ENCODE measurements around the gene FNDC11.

GRCh38 chr20:63520934-63521601 lies 32.9 kb upstream of the FNDC11 start:
- TF ChIP-seq POLR2A (IDR thresholded peaks at IDR 0.05) (no peak), EP300 (IDR thresholded peaks at IDR 0.05; ENCODE audit: low read depth) (peak; percentile 70)

Data from transverse colon (tissue), 1 donor.